Endodermal cell (in vitro differentiated cells): Measurements from ENCODE around the gene CALHM6. TPM values are rescaled to one million over a fixed set of nuclear protein-coding genes. Genes with fewer than 3 reads are reported as not detected.
A peak's percentile ranks its signal among the peaks of the same experiment; 100 is the strongest.

Experiments used
- DNase-seq: peaks from one replicate; pipeline ENCODE4 v3.0.0-alpha.2; 2017
- H3K27ac ChIP-seq: 2 replicates; pipeline ENCODE4 v1.5.1; 2013; ENCODE audit warnings: mild to moderate bottlenecking, low read depth, low read length, moderate library complexity
- H3K27me3 ChIP-seq: 2 replicates; pipeline ENCODE4 v1.6.1; 2013; ENCODE audit warnings: mild to moderate bottlenecking, low read length, moderate library complexity; ENCODE audit not compliant: insufficient read depth, control insufficient read depth, poor library complexity, severe bottlenecking
- H3K36me3 ChIP-seq: 2 replicates; pipeline ENCODE4 v1.7.0; 2013; ENCODE audit warnings: mild to moderate bottlenecking, low read length, moderate library complexity; ENCODE audit not compliant: control insufficient read depth, insufficient read depth
- H3K4me1 ChIP-seq: one replicate; pipeline ENCODE4 v1.7.0; 2013; ENCODE audit warnings: low read length; ENCODE audit not compliant: control insufficient read depth, insufficient read depth
- H3K4me3 ChIP-seq: 2 replicates; pipeline ENCODE4 v1.5.1; 2013; ENCODE audit warnings: mild to moderate bottlenecking, low read length, moderate library complexity
- H3K9ac ChIP-seq: 2 replicates; pipeline ENCODE4 v1.6.1; 2013; ENCODE audit warnings: mild to moderate bottlenecking, low read length, moderate library complexity; ENCODE audit not compliant: poor library complexity, severe bottlenecking; ENCODE audit errors: extremely low read depth
- H3K9me3 ChIP-seq: 2 replicates; pipeline ENCODE4 v1.6.1; 2013; ENCODE audit warnings: mild to moderate bottlenecking, low read length, moderate library complexity; ENCODE audit not compliant: control insufficient read depth
- H3K27ac Mint-ChIP-seq: 2 replicates; pipeline ENCODE4 v1.8.0; 2020; ENCODE audit warnings: mixed read lengths
- H3K27me3 Mint-ChIP-seq: 2 replicates; pipeline ENCODE4 v1.8.0; 2021; ENCODE audit warnings: mild to moderate bottlenecking, mixed read lengths; ENCODE audit not compliant: insufficient read depth
- H3K36me3 Mint-ChIP-seq: 2 replicates; pipeline ENCODE4 v1.8.0; 2020; ENCODE audit warnings: low read depth, mixed read lengths
- H3K4me1 Mint-ChIP-seq: 2 replicates; pipeline ENCODE4 v1.8.0; 2020; ENCODE audit warnings: mixed read lengths
- H3K4me3 Mint-ChIP-seq: 2 replicates; pipeline ENCODE4 v1.8.0; 2020; ENCODE audit warnings: mild to moderate bottlenecking, moderate library complexity, mixed read lengths
- H3K9me3 Mint-ChIP-seq: 2 replicates; pipeline ENCODE4 v1.8.0; 2020; ENCODE audit warnings: mild to moderate bottlenecking, mixed read lengths
- CTCF ChIP-seq: fragments of 200-600 bp; sonication (generic); conservative IDR thresholded peaks from 2 replicates; pipeline ENCODE4 v1.5.0; 2021; ENCODE audit warnings: antibody characterized with exemption, mild to moderate bottlenecking
- WGBS, 2 experiments: methylation state at CpG; one replicate each; pipeline versions ENCODE4 v1.1.5 to v1.1.7; 2013; ENCODE audit warnings: missing lambda C conversion rate in 2 of 2, mixed read lengths in 1 of 2; ENCODE audit not compliant: insufficient coverage in 1 of 2, insufficient read length in 1 of 2; 5-methylcytosine and 5-hydroxymethylcytosine counted together
- long read RNA-seq, 4 experiments: library from polyadenylated mRNA in 2 of 4; library from RNA in 1 of 4; library from capped mRNA in 1 of 4; stranded (forward) in 3 of 4; unstranded in 1 of 4; transcript quantifications; one replicate each; pipeline ENCODE4 v2.0.0, GENCODE V29; 2020 to 2021; ENCODE audit warnings: inconsistent platforms in 1 of 4
- polyA plus RNA-seq, 2 experiments: library from polyadenylated mRNA; stranded (reverse); fragments of 50-300 nt; gene quantifications; one replicate each; pipeline ENCODE4 v1.2.3, GENCODE V29; 2013
- total RNA-seq, 2 donors: library from RNA; stranded (reverse); fragmentation: NEBNext Ultra II Directional in 1 of 2; extraction: Animal tissue kit (Norgen Biotek cat#: 25700) in 1 of 2; gene quantifications; 2 replicates in 1 of 2; 3 replicates in 1 of 2; pipeline ENCODE4 v1.2.1, GENCODE V29; 2021

CALHM6 gene
- under 1 TPM in 1 of 2 donors, not detected in 1; 0.95 TPM for total RNA-seq
- 0.25 TPM for polyA plus RNA-seq (2013, experiment 1 of 2)
- 0.87 TPM for polyA plus RNA-seq (2013, experiment 2 of 2)
- long read RNA-seq, experiment 1 = 0 reads
- long read RNA-seq, experiment 2, partial matches to known transcripts = 3 of 3 reads
- long read RNA-seq, experiment 2, other reads (novel, unspliced or antisense) = 0 of 3 reads
- long read RNA-seq, experiment 3, partial matches to known transcripts = 1 of 2 reads
- long read RNA-seq, experiment 3, other reads (novel, unspliced or antisense) = 1 of 2 reads
- long read RNA-seq, experiment 4 = 0 reads

GRCh38 chr6:116461331-116461931 is at the start of gene CALHM6:
CALHM6 (plus strand) TSS chr6:116461375; CDS start chr6:116461930, 555 bp downstream.
- H3K27ac ChIP-seq = no peak within 1 kb of the TSS
- Mint-ChIP-seq H3K36me3 (no peaks in the 10 kb centered on the region), H3K27me3 (peaks cover 55% of the 10 kb centered on the region), H3K4me3 (peak within 1 kb of the TSS; percentile 51), H3K27ac (no peak within 1 kb of the TSS), H3K9me3 (no peaks in the 10 kb centered on the region), H3K4me1 (peaks cover 9% of the 10 kb centered on the region)
- no peak for TF ChIP-seq CTCF
- no peaks in the 10 kb centered on the region for H3K9me3 ChIP-seq
- 61 to 89% methylated on average over 2 to 13 of the region's 13 CpGs for WGBS, 2 experiments
- no peak for DNase-seq
- peaks cover 55% of the 10 kb centered on the region for H3K27me3 ChIP-seq
- H3K36me3 ChIP-seq = no peaks in the 10 kb centered on the region
- H3K4me1 ChIP-seq = no peaks in the 10 kb centered on the region
- peak within 1 kb of the TSS; percentile 67 for H3K4me3 ChIP-seq
- no peak within 1 kb of the TSS for H3K9ac ChIP-seq

DNA sequence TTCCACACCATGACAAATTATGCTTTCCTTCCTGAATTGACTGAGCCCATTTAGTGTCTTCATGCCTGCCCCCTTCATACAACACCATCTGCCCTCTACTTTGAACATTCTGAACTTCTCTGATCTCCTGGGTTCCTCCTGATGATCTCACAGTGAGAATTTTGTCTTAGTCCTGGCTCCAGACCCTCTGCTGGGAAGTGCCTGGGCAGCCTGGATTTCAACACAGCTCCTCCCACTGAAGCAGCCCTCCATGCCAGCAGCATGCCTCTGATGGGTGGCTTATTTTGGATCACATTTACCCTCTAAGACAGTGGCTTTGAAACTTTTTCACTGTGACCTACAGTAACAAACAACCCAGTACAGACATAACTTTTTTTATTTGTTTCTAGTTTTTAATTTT is 48.9 kb upstream of the CALHM6 start:
- no peak for DNase-seq
- peaks cover 7% of the 10 kb centered on the region for H3K36me3 Mint-ChIP-seq
- no peak overlapping the region for H3K4me3 Mint-ChIP-seq
- no peaks in the 10 kb centered on the region for H3K27me3 Mint-ChIP-seq
- no peak overlapping the region for H3K27ac ChIP-seq
- TF ChIP-seq CTCF = no peak
- H3K9me3 Mint-ChIP-seq = no peaks in the 10 kb centered on the region
- no peaks in the 10 kb centered on the region for H3K27me3 ChIP-seq
- no peaks in the 10 kb centered on the region for H3K4me1 ChIP-seq
- H3K4me1 Mint-ChIP-seq = peaks cover 2% of the 10 kb centered on the region
- H3K9ac ChIP-seq = no peak overlapping the region
- H3K36me3 ChIP-seq = no peaks in the 10 kb centered on the region
- peak overlapping the region; percentile 8 for H3K27ac Mint-ChIP-seq
- no peaks in the 10 kb centered on the region for H3K9me3 ChIP-seq
- H3K4me3 ChIP-seq = no peak overlapping the region

DNA sequence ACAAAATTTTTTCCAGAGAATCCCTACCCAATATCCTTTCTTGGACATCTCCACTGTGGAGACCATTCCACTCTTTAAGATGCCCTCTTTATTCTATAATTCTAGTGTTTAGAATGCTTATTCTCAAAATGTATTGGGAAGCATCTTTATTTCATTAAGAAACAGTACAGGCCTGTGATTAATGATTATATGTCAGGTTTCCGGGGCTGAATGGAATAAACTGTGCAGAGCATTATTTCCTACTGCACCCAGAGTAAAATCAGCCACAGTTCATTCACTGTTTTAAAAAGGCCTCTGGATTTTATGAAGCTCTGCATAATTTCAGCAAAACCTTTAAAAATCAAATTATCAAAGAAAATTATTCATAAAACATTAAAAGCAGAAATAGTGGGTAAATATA is 47.8 kb upstream of the CALHM6 start:
- Histone ChIP-seq H3K4me1 (no peaks in the 10 kb centered on the region), H3K9me3 (no peaks in the 10 kb centered on the region), H3K27ac (no peak overlapping the region), H3K9ac (no peak overlapping the region), H3K27me3 (no peaks in the 10 kb centered on the region), H3K36me3 (no peaks in the 10 kb centered on the region), H3K4me3 (no peak overlapping the region)
- Mint-ChIP-seq H3K9me3 (no peaks in the 10 kb centered on the region), H3K36me3 (peaks cover 7% of the 10 kb centered on the region), H3K27ac (no peak overlapping the region), H3K27me3 (no peaks in the 10 kb centered on the region), H3K4me1 (peaks cover 2% of the 10 kb centered on the region), H3K4me3 (no peak overlapping the region)
- TF ChIP-seq CTCF = no peak
- 95% methylated on average over 1 of the region's 1 CpG; no CpG with 5 or more reads in 1 of the 2 experiments for WGBS, 2 experiments
- no peak for DNase-seq
